HEK293T (cell line): ENCODE measurements around the gene MSX1.

Experiments used
- CTCF ChIA-PET: fragments of 350-600 bp; formaldehyde crosslinking; extraction: SDS; loops from one replicate; lab custom pipeline; 2021; ENCODE audit warnings: antibody characterized with exemption, inconsistent platforms; lab: Yijun Ruan, JAX
- POLR2A ChIA-PET: fragments of 350-600 bp; formaldehyde crosslinking; extraction: SDS; loops from one replicate; lab custom pipeline; 2020; ENCODE audit warnings: antibody characterized with exemption, inconsistent platforms; lab: Yijun Ruan, JAX
- DNase-seq: peaks from one replicate; pipeline ENCODE4 v3.0.0; 2012; ENCODE audit warnings: mixed read lengths; ENCODE audit errors: extremely low spot score
- ARNT ChIP-seq: fragments of 450-650 bp; IDR thresholded peaks from 2 replicates; pipeline ENCODE4 v1.6.1; 2017; ENCODE audit warnings: mild to moderate bottlenecking
- BHLHE40 ChIP-seq: fragments of 450-650 bp; IDR thresholded peaks from 2 replicates; pipeline ENCODE4 v1.6.1; 2016; ENCODE audit warnings: mild to moderate bottlenecking, moderate library complexity, borderline replicate concordance
- CTBP1 ChIP-seq: fragments of 450-650 bp; IDR thresholded peaks from 2 replicates; pipeline ENCODE4 v1.6.1; 2016; ENCODE audit warnings: borderline replicate concordance
- ELF4 ChIP-seq: fragments of 450-650 bp; IDR thresholded peaks from 2 replicates; pipeline ENCODE4 v1.6.1; 2017; ENCODE audit warnings: antibody characterized with exemption
- FOXA1 ChIP-seq: fragments of 450-650 bp; IDR thresholded peaks from 2 replicates; pipeline ENCODE4 v1.6.1; 2016; ENCODE audit warnings: mild to moderate bottlenecking
- FOXK2 ChIP-seq: fragments of 450-650 bp; IDR thresholded peaks from 2 replicates; pipeline ENCODE4 v1.6.1; 2016; ENCODE audit warnings: mild to moderate bottlenecking
- FOXM1 ChIP-seq: fragments of 450-650 bp; IDR thresholded peaks from 2 replicates; pipeline ENCODE4 v1.6.1; 2017; ENCODE audit warnings: mild to moderate bottlenecking, borderline replicate concordance
- HDGF ChIP-seq: fragments of 450-650 bp; IDR thresholded peaks from 2 replicates; pipeline ENCODE4 v1.6.1; 2017; ENCODE audit warnings: antibody characterized with exemption, borderline replicate concordance
- L3MBTL2 ChIP-seq: fragments of 450-650 bp; conservative IDR thresholded peaks from 2 replicates; pipeline ENCODE4 v1.6.1; 2016; ENCODE audit warnings: mild to moderate bottlenecking
- LEF1 ChIP-seq: fragments of 450-650 bp; IDR thresholded peaks from 2 replicates; pipeline ENCODE4 v1.6.1; 2017; ENCODE audit warnings: mild to moderate bottlenecking, borderline replicate concordance
- NFRKB ChIP-seq: fragments of 450-650 bp; IDR thresholded peaks from 2 replicates; pipeline ENCODE4 v1.6.1; 2016; ENCODE audit warnings: mild to moderate bottlenecking, moderate library complexity
- SP1 ChIP-seq: fragments of 450-650 bp; IDR thresholded peaks from 2 replicates; pipeline ENCODE4 v1.6.1; 2017
- SUZ12 ChIP-seq: fragments of 450-650 bp; IDR thresholded peaks from 2 replicates; pipeline ENCODE4 v1.6.1; 2016; ENCODE audit warnings: mild to moderate bottlenecking
- TARDBP ChIP-seq: fragments of 450-650 bp; IDR thresholded peaks from 2 replicates; pipeline ENCODE4 v1.6.1; 2016
- ZNF384 ChIP-seq: fragments of 450-650 bp; IDR thresholded peaks from 2 replicates; pipeline ENCODE4 v1.6.1; 2016
- TF ChIP-seq, protein P1 (sequence below): fragments of 450-650 bp; IDR thresholded peaks from 2 replicates; pipeline ENCODE4 v1.6.1; 2016

Gene MSX1

GRCh38 chr4:4880492-4880891, 21.0 kb downstream of the MSX1 start:
- no peak for DNase-seq
- TF ChIP-seq ELF4 (no peak), FOXM1 (no peak), BHLHE40 (no peak), ZNF384 (no peak), SP1 (no peak), ARNT (no peak), FOXA1 (no peak), NFRKB (no peak), HDGF (no peak), TARDBP (no peak), L3MBTL2 (no peak), LEF1 (no peak), FOXK2 (no peak)
- TF ChIP-seq, protein P1, sequence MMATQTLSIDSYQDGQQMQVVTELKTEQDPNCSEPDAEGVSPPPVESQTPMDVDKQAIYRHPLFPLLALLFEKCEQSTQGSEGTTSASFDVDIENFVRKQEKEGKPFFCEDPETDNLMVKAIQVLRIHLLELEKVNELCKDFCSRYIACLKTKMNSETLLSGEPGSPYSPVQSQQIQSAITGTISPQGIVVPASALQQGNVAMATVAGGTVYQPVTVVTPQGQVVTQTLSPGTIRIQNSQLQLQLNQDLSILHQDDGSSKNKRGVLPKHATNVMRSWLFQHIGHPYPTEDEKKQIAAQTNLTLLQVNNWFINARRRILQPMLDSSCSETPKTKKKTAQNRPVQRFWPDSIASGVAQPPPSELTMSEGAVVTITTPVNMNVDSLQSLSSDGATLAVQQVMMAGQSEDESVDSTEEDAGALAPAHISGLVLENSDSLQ: no peak
- POLR2A ChIA-PET: no interaction called here
- CTCF ChIA-PET: interaction anchor here (0.5 kb wide), 1 partner anchor 144 kb away, joined by 3 read pairs; no protein-coding TSS in a partner anchor

DNA sequence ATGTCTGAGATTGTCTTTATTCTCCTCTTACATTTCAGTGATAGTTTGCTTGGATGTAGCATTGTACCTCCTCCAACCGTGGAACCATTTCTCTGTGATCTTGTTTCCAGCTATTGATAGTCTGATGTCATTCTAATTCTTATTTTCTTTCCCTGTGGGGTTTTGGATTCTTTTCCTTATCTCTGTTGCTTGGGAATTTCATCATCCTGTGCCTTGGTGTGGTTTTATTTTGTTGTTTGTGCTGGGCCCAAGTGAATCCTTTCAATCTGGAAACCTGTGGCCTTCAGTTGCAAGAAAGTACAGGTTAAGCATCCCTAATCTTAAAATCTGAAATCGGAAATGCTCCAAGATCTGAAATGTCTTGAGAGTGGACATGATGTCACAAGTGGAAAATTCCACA, 22.0 kb downstream of the MSX1 start:
- CTCF ChIA-PET: no interaction called here
- POLR2A ChIA-PET: no interaction called here
- no peak for TF ChIP-seq ARNT
- DNase-seq: no peak

- no peak for DNase-seq
- ChIA-PET CTCF (interaction anchor here (0.6 kb wide), 1 partner anchor 906 kb away, joined by 3 read pairs; no protein-coding TSS in a partner anchor), POLR2A (no interaction called here)
- no peak for TF ChIP-seq FOXK2
- TF ChIP-seq SP1: no peak
These were observed 25.1 kb downstream of the MSX1 start for GRCh38 chr4:4884611-4885010.

DNA sequence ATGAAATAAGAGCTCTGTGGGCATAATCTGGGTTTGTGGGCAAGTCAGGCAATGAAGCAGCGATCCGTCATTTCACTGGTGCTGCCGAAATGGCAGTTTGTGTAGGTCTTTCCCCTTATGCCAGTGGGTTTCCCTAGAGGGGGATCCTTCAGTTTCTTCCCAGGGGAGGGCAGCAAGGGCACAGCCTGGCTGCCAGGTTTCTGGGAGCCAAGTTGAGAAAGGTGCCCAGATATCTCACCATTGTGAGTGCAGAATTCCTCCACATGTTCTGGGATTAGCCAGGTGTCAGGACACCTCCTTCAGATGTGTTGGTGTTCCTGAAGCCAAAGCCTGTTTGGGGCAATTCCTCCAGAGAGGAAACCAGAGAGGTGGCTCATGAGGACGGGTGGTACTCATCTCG, 28.0 kb downstream of the MSX1 start:
- ChIA-PET CTCF (no interaction called here), POLR2A (no interaction called here)
- no peak for DNase-seq
- no peak for TF ChIP-seq NFRKB
- TF ChIP-seq HDGF: no peak

GRCh38 chr4:4888695-4889094, 29.2 kb downstream of the MSX1 start:
- POLR2A ChIA-PET: no interaction called here
- CTCF ChIA-PET: no interaction called here
- DNase-seq: no peak
- TF ChIP-seq ELF4: no peak
- no peak for TF ChIP-seq ZNF384
- no peak for TF ChIP-seq NFRKB
- TF ChIP-seq LEF1: no peak
- TF ChIP-seq L3MBTL2: no peak
- TF ChIP-seq ARNT: no peak

GRCh38 chr4:4889781-4890180, 30.3 kb downstream of the MSX1 start:
- ChIA-PET CTCF (interaction anchor here (0.5 kb wide), 1 partner anchor 151 kb away, joined by 3 read pairs; no protein-coding TSS in a partner anchor), POLR2A (no interaction called here)
- no peak for DNase-seq
- TF ChIP-seq SP1: no peak
- TF ChIP-seq CTBP1: no peak
- no peak for TF ChIP-seq ZNF384
- TF ChIP-seq, protein P1: no peak
- TF ChIP-seq L3MBTL2: no peak
- TF ChIP-seq ARNT: no peak
- no peak for TF ChIP-seq FOXM1
- TF ChIP-seq SUZ12: no peak
- no peak for TF ChIP-seq BHLHE40

- TF ChIP-seq LEF1: no peak
- TF ChIP-seq SP1: no peak
- no peak for TF ChIP-seq ELF4
- TF ChIP-seq FOXK2: no peak
- no peak for TF ChIP-seq ARNT
- TF ChIP-seq HDGF: no peak
- DNase-seq: no peak
- ChIA-PET POLR2A (no interaction called here), CTCF (no interaction called here)
These were observed 31.2 kb downstream of the MSX1 start for GRCh38 chr4:4890574-4891255.

GRCh38 chr4:4893721-4894120, 34.3 kb downstream of the MSX1 start:
- CTCF ChIA-PET: no interaction called here
- DNase-seq: no peak
- TF ChIP-seq TARDBP (no peak), SP1 (no peak), FOXM1 (no peak), SUZ12 (no peak), FOXA1 (no peak), HDGF (no peak), ARNT (no peak), NFRKB (no peak), ZNF384 (no peak), L3MBTL2 (no peak), FOXK2 (no peak), LEF1 (no peak), CTBP1 (no peak)
- TF ChIP-seq, protein P1: no peak
- POLR2A ChIA-PET: no interaction called here
